Esophagus muscularis mucosa (tissue), 4 donors: ENCODE results near the gene ARHGDIG. TPM values are rescaled to one million over a fixed set of nuclear protein-coding genes. Genes with fewer than 3 reads are reported as not detected.

Experiments used
- DNase-seq: peaks from one replicate; pipeline ENCODE4 v3.0.0-alpha.2; 2017; ENCODE audit errors: extremely low spot score
- H3K27ac ChIP-seq, 4 donors: fragments of 200-600 bp; sonication (generic); replicated peaks in 1 of 4; 1 replicate in 3 of 4; 2 replicates in 1 of 4; pipeline ENCODE4 v1.5.1; 2016 to 2019; ENCODE audit warnings: mild to moderate bottlenecking in 1 of 4
- H3K27me3 ChIP-seq, 4 donors: fragments of 200-600 bp; sonication (generic); one replicate each; pipeline versions ENCODE4 v1.5.1 to v1.6.0; 2016 to 2019
- H3K36me3 ChIP-seq, 4 donors: fragments of 200-600 bp; sonication (generic); one replicate each; pipeline ENCODE4 v1.5.1; 2016 to 2019
- H3K4me1 ChIP-seq, 4 donors: fragments of 200-600 bp; sonication (generic); one replicate each; pipeline ENCODE4 v1.5.1; 2016 to 2019
- H3K4me3 ChIP-seq, 4 donors: fragments of 200-600 bp; sonication (generic); 1 replicate in 2 of 4; 2 replicates in 2 of 4; pipeline ENCODE4 v1.5.1; 2016 to 2019; ENCODE audit warnings: mild to moderate bottlenecking in 4 of 4, moderate library complexity in 1 of 4
- H3K9me3 ChIP-seq, 4 donors: fragments of 200-600 bp; sonication (generic); 1 replicate in 3 of 4; 2 replicates in 1 of 4; pipeline ENCODE4 v1.5.1; 2016 to 2019
- CTCF ChIP-seq, 3 experiments: fragments of 200-600 bp in 2 of 3; fragments of 450-650 bp in 1 of 3; sonication (generic) in 2 of 3; IDR thresholded peaks; one replicate each; pipeline ENCODE4 v1.5.1; 2017 to 2019; ENCODE audit warnings: antibody characterized with exemption in 3 of 3, mild to moderate bottlenecking in 2 of 3, moderate library complexity in 1 of 3
- EP300 ChIP-seq: sonication (generic); formaldehyde crosslinking; IDR thresholded peaks from one replicate; pipeline ENCODE4 v1.6.1; 2017; ENCODE audit warnings: antibody characterized with exemption
- POLR2A ChIP-seq: fragments of 450-650 bp; IDR thresholded peaks from one replicate; pipeline ENCODE4 v1.6.1; 2017; ENCODE audit warnings: antibody characterized with exemption, moderate library complexity, mild to moderate bottlenecking, low read depth
- POLR2AphosphoS5 ChIP-seq, 2 donors: sonication (generic); formaldehyde crosslinking; IDR thresholded peaks; one replicate each; pipeline ENCODE4 v1.6.1; 2017; ENCODE audit warnings: antibody characterized with exemption in 2 of 2
- WGBS: methylation state at CpG from one replicate; pipeline ENCODE4 v1.1.5; 2018; 5-methylcytosine and 5-hydroxymethylcytosine counted together
- intact Hi-C: fragments of 100-400 bp; cut with DNase I; formaldehyde crosslinking; loops from one replicate; pipeline ENCODE4 v1.15.1; 2023
- total RNA-seq, 4 donors: library from RNA; depleted of rRNA; stranded (reverse); fragments of >200 nt; gene quantifications; one replicate each; pipeline versions ENCODE4 v1.1.0 to v1.2.1, GENCODE V29; 2016

ARHGDIG gene
- total RNA-seq, 4 donors from 2014 or later = 0.80 to 4.8 (median 3.0) TPM

GRCh38 chr16:317583-317982 is 37.2 kb downstream of the ARHGDIG start:
- Histone ChIP-seq H3K9me3 (no peaks in the 10 kb centered on the region), H3K4me3 (no peak overlapping the region), H3K36me3 (peaks cover 9 to 45% (median 33%) of the 10 kb centered on the region in 4 donors), H3K27ac (no peak overlapping the region), H3K4me1 (peaks cover 0 to 12% (median 0%) of the 10 kb centered on the region in 4 donors), H3K27me3 (no peaks in the 10 kb centered on the region)
- no peak for DNase-seq
- WGBS = 82% methylated on average over 1 of the region's 5 CpGs
- TF ChIP-seq CTCF (IDR thresholded peaks at IDR 0.05) = no peak
- TF ChIP-seq POLR2AphosphoS5 (IDR thresholded peaks at IDR 0.05) = no peak
- no peak for TF ChIP-seq POLR2A
- no peak for TF ChIP-seq EP300
- intact Hi-C loops = no loop called here

- Histone ChIP-seq H3K27me3 (no peaks in the 10 kb centered on the region), H3K9me3 (no peaks in the 10 kb centered on the region), H3K36me3 (peaks cover 4 to 34% (median 22%) of the 10 kb centered on the region in 4 donors), H3K4me3 (no peak overlapping the region), H3K27ac (no peak overlapping the region), H3K4me1 (peaks cover 0 to 16% (median 0%) of the 10 kb centered on the region in 4 donors)
- DNase-seq = no peak
- TF ChIP-seq POLR2A = no peak
- no peak for TF ChIP-seq POLR2AphosphoS5 (IDR thresholded peaks at IDR 0.05)
- no peak for TF ChIP-seq EP300
- no peak for TF ChIP-seq CTCF (IDR thresholded peaks at IDR 0.05)
- intact Hi-C loops = no loop called here
- WGBS = 88% methylated on average over 20 of the region's 22 CpGs
These were observed 38.2 kb downstream of the ARHGDIG start for GRCh38 chr16:318628-319027.

GRCh38 chr16:320206-320605 is 39.8 kb downstream of the ARHGDIG start:
- Histone ChIP-seq H3K36me3 (peaks cover 0 to 26% (median 13%) of the 10 kb centered on the region in 4 donors), H3K27me3 (no peaks in the 10 kb centered on the region), H3K4me3 (no peak overlapping the region), H3K4me1 (peaks cover 8 to 32% (median 10%) of the 10 kb centered on the region in 4 donors), H3K27ac (no peak overlapping the region), H3K9me3 (no peaks in the 10 kb centered on the region)
- no peak for TF ChIP-seq POLR2A
- WGBS = 88% methylated on average over 5 of the region's 5 CpGs
- DNase-seq = no peak
- intact Hi-C loops = no loop called here

- Histone ChIP-seq H3K4me1 (peaks cover 11 to 42% (median 16%) of the 10 kb centered on the region in 4 donors), H3K27ac (no peak overlapping the region), H3K9me3 (no peaks in the 10 kb centered on the region), H3K36me3 (peaks cover 0 to 29% (median 16%) of the 10 kb centered on the region in 4 donors), H3K4me3 (no peak overlapping the region), H3K27me3 (no peaks in the 10 kb centered on the region)
- DNase-seq = no peak
- TF ChIP-seq EP300 (no peak), POLR2AphosphoS5 (IDR thresholded peaks at IDR 0.05) (no peak), POLR2A (no peak), CTCF (IDR thresholded peaks at IDR 0.05) (no peak)
- WGBS = 77% methylated on average over 9 of the region's 9 CpGs
- intact Hi-C loops = no loop called here
These were observed 41.1 kb downstream of the ARHGDIG start for GRCh38 chr16:321532-321931.

- TF ChIP-seq POLR2A (no peak), CTCF (IDR thresholded peaks at IDR 0.05) (no peak), POLR2AphosphoS5 (IDR thresholded peaks at IDR 0.05) (no peak), EP300 (no peak)
- Histone ChIP-seq H3K4me1 (peaks cover 19 to 53% (median 27%) of the 10 kb centered on the region in 4 donors), H3K27ac (no peak overlapping the region), H3K36me3 (peaks cover 0 to 22% (median 16%) of the 10 kb centered on the region in 4 donors), H3K27me3 (no peaks in the 10 kb centered on the region), H3K9me3 (no peaks in the 10 kb centered on the region), H3K4me3 (no peak overlapping the region)
- no peak for DNase-seq
- intact Hi-C loops = no loop called here
- WGBS = 94% methylated on average over 7 of the region's 13 CpGs
These were observed 42.2 kb downstream of the ARHGDIG start for GRCh38 chr16:322476-323143.
